Measurements from ENCODE around the gene TMEM126B.
"Not testable (repeated sequence)": the region's sequence is repeated elsewhere in the genome, so short reads cannot be mapped to it uniquely, and the experiment has no call there.

Gene TMEM126B

DNA sequence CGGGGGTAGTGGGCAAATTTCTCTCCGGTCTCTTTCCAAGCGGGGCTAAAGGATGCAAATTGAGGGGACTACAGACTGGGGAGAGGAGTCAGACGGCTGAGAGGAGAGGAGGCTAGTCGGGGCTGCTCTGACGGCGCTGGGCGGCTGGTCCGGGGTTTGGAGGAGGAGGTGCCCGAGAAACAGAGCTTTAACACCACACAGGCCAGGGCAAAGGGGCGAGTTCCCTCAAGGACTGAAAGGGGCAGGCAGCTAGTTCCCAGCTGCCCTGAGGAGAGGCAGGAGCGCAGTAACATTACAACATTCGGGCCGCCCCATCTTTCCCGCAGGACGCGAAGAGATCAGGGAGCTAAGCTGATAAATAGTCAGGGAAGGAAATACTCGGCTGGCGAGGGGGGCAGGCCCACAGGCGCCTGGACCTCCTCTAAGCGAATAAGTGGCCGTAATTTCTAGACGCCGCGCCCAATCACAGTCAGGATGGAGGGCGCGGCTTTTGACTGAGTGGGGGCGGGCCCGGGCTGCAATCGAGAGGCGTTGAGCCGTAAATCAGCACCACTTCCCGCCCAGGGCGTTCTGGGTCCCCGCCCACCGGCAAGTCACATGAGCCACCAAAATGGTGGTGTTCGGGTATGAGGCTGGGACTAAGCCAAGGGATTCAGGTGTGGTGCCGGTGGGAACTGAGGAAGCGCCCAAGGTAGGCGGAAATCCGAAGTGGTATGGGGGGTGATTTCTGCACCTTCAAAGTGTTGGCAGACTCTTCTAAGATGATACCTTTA is at the start of gene TMEM126B:
Gene TMEM126B (plus strand): TSS at position 596 of the 773 bp plus-strand sequence. CDS start 15 bp downstream, at position 611.
- Histone ChIP-seq H3K4me1 (peaks cover 35% of the 10 kb centered on the region), H3K36me3 (replicated peaks) (peaks cover 6% of the 10 kb centered on the region), H3K4me3 (peak within 1 kb of the TSS; percentile 84), H3K27me3 (ENCODE audit: low read depth) (no peaks in the 10 kb centered on the region), H3K9me3 (no peaks in the 10 kb centered on the region)
- DNase-seq (ENCODE audit: low spot score in 2 of 2), result peak; percentile 97 to 99
- in situ Hi-C loops (cut with MboI; ENCODE audit: low sequenced_read_pairs), result no loop called here

DNA sequence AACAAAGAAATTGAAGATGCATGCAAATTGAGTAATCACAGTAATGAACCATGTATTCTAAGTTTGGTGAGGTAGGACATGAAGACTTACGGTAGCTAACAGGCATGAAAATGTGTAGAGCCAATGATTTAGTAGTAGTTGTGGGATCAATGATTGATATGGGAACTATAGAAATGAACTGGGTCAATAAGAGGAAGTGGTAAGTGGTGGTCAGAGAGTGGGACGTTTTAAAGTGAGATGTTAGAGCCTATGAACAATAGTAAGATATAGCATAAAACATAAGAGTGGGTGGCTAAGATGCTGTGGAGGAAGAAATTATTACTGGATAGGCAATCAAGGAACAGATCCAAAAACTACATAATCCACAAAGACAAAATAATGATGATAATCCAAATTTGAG is 46.3 kb upstream of the TMEM126B start:
- in situ Hi-C loops (cut with MboI; ENCODE audit: low sequenced_read_pairs), result loop anchor here (25.0 kb wide), 2 partner anchors 795 to 1045 kb away; no protein-coding TSS in a partner anchor

DNA sequence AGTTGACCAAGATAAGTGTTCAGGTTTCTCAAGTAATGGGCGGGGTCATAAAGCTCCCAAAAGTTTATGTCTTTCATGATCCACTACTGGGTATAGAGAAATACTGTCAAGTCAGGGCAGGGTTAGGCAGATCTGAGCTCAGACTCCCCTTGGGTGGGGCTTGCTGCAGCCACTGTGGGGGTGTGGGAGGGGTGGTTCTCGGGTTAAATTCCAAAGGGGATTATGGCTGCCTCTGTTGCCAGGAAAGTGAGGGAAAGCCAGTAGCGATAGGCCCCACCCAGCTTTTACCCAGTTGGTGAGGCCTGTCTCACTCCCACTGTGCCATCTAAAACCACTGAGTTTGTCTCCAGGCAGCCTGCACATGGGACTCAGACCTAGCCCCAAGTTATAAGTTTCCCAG is 39.0 kb upstream of the TMEM126B start:
- Histone ChIP-seq H3K27me3 (ENCODE audit: low read depth) (no peaks in the 10 kb centered on the region), H3K4me1 (peaks cover 9% of the 10 kb centered on the region), H3K4me3 (no peak overlapping the region), H3K9me3 (peaks cover 3% of the 10 kb centered on the region; the same call in 1 of the 2 replicates), H3K36me3 (replicated peaks) (no peaks in the 10 kb centered on the region; the same call in 1 of the 2 replicates)
- in situ Hi-C loops (cut with MboI; ENCODE audit: low sequenced_read_pairs), result loop anchor here (25.0 kb wide), 2 partner anchors 802 to 1052 kb away; no protein-coding TSS in a partner anchor
- peak; percentile 40 to 71 for DNase-seq (ENCODE audit: low spot score in 2 of 2)

More for the DNA sequence above, 46.3 kb upstream of the TMEM126B start:
- H3K4me1 ChIP-seq, result no peaks in the 10 kb centered on the region
- H3K4me3 ChIP-seq, result no peak overlapping the region
- DNase-seq (ENCODE audit: low spot score in 2 of 2), result no peak
- no peaks in the 10 kb centered on the region; the same call in 1 of the 2 replicates for H3K9me3 ChIP-seq
- no peaks in the 10 kb centered on the region for H3K27me3 ChIP-seq (ENCODE audit: low read depth)
- no peaks in the 10 kb centered on the region for H3K36me3 ChIP-seq (replicated peaks)

DNA sequence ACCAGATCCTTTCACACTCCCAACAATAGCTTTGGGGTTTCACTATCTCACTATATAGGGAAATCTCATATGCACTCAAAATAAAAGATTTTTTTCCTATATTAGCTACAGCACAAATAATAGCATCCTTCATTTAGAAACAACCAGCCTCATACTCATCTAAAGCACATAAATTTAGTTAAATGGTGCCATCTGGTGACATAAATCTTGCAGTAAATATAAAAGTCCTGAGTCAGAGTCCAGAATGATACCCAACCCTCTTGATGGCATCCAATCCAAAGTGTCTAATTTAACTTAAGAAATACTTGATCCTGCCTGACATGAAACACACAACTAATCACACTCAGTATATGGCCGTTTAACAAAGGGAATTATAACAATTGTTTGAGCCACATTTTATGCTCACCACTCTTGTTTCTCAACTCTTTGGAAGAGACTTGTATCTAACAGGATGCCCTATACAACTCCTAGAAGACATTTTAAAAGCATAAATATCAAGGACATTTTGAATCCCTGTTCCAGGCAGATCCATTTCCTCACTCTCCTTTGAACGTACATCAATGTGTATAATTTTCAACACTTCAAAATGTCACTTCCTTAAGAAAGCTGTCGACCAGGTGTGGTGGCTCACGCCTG is 37.4 kb upstream of the TMEM126B start:
- DNase-seq (ENCODE audit: low spot score in 2 of 2), result peak in 1 of 2 experiments; percentile 69
- Histone ChIP-seq H3K4me3 (no peak overlapping the region), H3K9me3 (peaks cover 3% of the 10 kb centered on the region; the same call in 1 of the 2 replicates), H3K4me1 (peaks cover 9% of the 10 kb centered on the region), H3K36me3 (replicated peaks) (no peaks in the 10 kb centered on the region; the same call in 1 of the 2 replicates), H3K27me3 (ENCODE audit: low read depth) (no peaks in the 10 kb centered on the region)
- in situ Hi-C loops (cut with MboI; ENCODE audit: low sequenced_read_pairs), result loop anchor here (25.0 kb wide), 2 partner anchors 804 to 1054 kb away; no protein-coding TSS in a partner anchor

DNA sequence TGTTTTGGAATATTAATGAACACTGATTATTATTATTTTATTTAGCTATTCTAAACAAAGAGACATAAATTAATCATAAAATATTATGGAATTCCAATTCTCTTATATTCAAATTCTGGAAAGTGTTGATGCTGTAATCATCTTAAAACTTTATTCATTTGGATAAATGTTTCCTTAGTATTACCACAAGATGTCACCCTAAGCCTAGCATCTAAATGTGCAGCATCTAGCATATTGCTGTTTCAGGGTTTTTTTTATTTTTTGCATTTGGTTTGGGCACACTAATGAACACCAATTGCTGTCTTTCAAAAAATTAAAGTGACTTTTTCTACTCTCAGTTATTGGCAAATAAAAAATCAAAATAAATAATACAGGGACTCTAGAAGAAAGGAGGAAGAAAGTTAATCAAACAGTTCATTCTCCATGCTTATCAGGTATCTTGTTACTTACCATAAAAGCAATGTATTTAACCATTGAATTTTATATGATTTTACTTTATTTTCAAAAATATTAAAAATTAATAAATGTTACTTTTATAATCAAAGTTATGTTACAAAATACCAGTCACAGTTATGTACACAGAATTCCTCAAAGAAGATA is 33.0 kb upstream of the TMEM126B start:
- in situ Hi-C loops (cut with MboI; ENCODE audit: low sequenced_read_pairs), result loop anchor here (25.0 kb wide), 2 partner anchors 808 to 1058 kb away; no protein-coding TSS in a partner anchor
- Histone ChIP-seq H3K9me3 (no peaks in the 10 kb centered on the region), H3K36me3 (replicated peaks) (no peaks in the 10 kb centered on the region), H3K27me3 (ENCODE audit: low read depth) (no peaks in the 10 kb centered on the region), H3K4me3 (no peak overlapping the region), H3K4me1 (peaks cover 16% of the 10 kb centered on the region)
- peak in 1 of 2 experiments; percentile 74 for DNase-seq (ENCODE audit: low spot score in 2 of 2)

GRCh38 chr11:85596886-85597285 is 31.5 kb upstream of the TMEM126B start:
- Histone ChIP-seq H3K36me3 (replicated peaks) (no peaks in the 10 kb centered on the region), H3K4me3 (no peak overlapping the region), H3K27me3 (ENCODE audit: low read depth) (no peaks in the 10 kb centered on the region), H3K4me1 (peaks cover 20% of the 10 kb centered on the region), H3K9me3 (no peaks in the 10 kb centered on the region)
- in situ Hi-C loops (cut with MboI; ENCODE audit: low sequenced_read_pairs), result loop anchor here (25.0 kb wide), 2 partner anchors 810 to 1060 kb away; no protein-coding TSS in a partner anchor
- DNase-seq (ENCODE audit: low spot score in 2 of 2), result no peak

DNA sequence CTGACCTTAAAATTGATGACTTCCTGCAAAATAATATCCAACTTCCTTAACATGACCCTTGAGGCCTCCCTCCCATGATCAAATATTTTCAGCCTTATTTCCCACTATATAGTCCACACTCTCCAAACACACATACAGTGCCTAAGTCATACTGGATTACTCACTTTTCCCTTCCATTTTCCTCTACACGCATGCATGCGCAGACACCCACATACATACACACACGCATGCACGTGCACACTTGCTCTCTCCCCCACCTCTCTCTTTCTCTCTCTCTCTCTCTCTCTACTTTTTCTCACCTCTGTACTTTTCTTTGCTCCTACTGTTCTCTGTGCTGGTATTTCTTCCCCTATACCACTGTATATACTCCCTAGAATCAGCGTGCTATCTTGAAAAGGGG is 29.3 kb upstream of the TMEM126B start:
- H3K4me3 ChIP-seq, result no peak overlapping the region
- peaks cover 20% of the 10 kb centered on the region for H3K4me1 ChIP-seq
- in situ Hi-C loops (cut with MboI; ENCODE audit: low sequenced_read_pairs), result loop anchor here (25.0 kb wide), 2 partner anchors 812 to 1062 kb away; no protein-coding TSS in a partner anchor
- no peaks in the 10 kb centered on the region for H3K9me3 ChIP-seq
- no peaks in the 10 kb centered on the region for H3K27me3 ChIP-seq (ENCODE audit: low read depth)
- DNase-seq (ENCODE audit: low spot score in 2 of 2), result no peak
- no peaks in the 10 kb centered on the region for H3K36me3 ChIP-seq (replicated peaks)

GRCh38 chr11:85602526-85603213 is 25.7 kb upstream of the TMEM126B start:
- Histone ChIP-seq H3K27me3 (ENCODE audit: low read depth) (no peaks in the 10 kb centered on the region), H3K4me1 (peaks cover 6% of the 10 kb centered on the region; the same call in 1 of the 2 replicates), H3K4me3 (no peak overlapping the region), H3K9me3 (no peaks in the 10 kb centered on the region), H3K36me3 (replicated peaks) (no peaks in the 10 kb centered on the region)
- in situ Hi-C loops (cut with MboI; ENCODE audit: low sequenced_read_pairs), result no loop called here
- DNase-seq (ENCODE audit: low spot score in 2 of 2), result no peak

DNA sequence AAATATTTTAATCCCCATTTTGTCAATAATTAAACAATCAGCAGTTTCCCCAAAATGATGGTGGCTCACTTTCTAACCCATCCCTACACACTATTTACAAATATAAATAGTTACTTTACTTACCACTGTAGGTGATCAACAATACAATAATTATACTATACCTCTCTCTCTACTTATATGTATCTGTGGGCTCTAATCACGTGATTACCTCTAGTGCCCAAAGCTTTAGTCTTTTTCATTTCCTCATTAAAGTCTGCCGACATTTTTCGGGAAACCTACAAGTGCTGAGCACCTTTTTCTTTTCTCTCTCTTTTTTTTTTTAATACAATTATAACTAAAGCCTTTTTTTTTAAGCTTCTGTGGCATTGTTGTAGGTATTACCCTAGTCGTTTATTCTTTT is 25.2 kb upstream of the TMEM126B start:
- Histone ChIP-seq H3K9me3 (no peaks in the 10 kb centered on the region), H3K27me3 (ENCODE audit: low read depth) (no peaks in the 10 kb centered on the region), H3K36me3 (replicated peaks) (no peaks in the 10 kb centered on the region), H3K4me1 (peaks cover 8% of the 10 kb centered on the region; the same call in 1 of the 2 replicates), H3K4me3 (no peak overlapping the region)
- no peak for DNase-seq (ENCODE audit: low spot score in 2 of 2)
- in situ Hi-C loops (cut with MboI; ENCODE audit: low sequenced_read_pairs), result no loop called here

GRCh38 chr11:85606237-85606636 is 22.2 kb upstream of the TMEM126B start:
- H3K27me3 ChIP-seq (ENCODE audit: low read depth); H3K36me3 ChIP-seq (replicated peaks); H3K9me3 ChIP-seq; DNase-seq (ENCODE audit: low spot score in 2 of 2); H3K4me3 ChIP-seq; in situ Hi-C loops (cut with MboI; ENCODE audit: low sequenced_read_pairs): not testable (repeated sequence)
- H3K4me1 ChIP-seq, result peaks cover 13% of the 10 kb centered on the region

- H3K4me3 ChIP-seq; H3K27me3 ChIP-seq (ENCODE audit: low read depth); in situ Hi-C loops (cut with MboI; ENCODE audit: low sequenced_read_pairs); H3K36me3 ChIP-seq (replicated peaks); H3K9me3 ChIP-seq: not testable (repeated sequence)
- H3K4me1 ChIP-seq, result peaks cover 10% of the 10 kb centered on the region
- DNase-seq (ENCODE audit: low spot score in 2 of 2), result peak in 1 of 2 experiments; percentile 43
Measured at GRCh38 chr11:85608621-85609020, 19.8 kb upstream of the TMEM126B start.

DNA sequence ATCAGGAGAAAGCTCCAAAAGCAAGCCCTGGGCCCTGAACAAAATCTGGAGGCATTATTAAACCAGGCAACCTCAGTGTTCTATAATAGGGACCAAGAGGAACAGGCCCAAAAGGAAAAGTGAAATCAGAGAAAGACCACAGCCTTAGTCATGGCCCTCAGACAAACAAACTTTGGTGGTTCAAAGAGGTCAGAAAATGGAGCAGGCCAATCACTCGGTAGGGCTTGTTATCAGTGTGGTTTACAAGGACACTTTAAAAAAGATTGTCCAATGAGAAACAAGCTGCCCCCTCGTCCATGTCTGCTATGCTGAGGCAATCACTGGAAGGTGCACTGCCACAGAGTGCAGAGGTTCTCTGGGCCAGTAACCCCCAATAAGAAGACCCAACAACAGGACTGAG is 19.1 kb upstream of the TMEM126B start:
- H3K4me1 ChIP-seq, result peaks cover 10% of the 10 kb centered on the region
- H3K9me3 ChIP-seq; in situ Hi-C loops (cut with MboI; ENCODE audit: low sequenced_read_pairs); DNase-seq (ENCODE audit: low spot score in 2 of 2); H3K4me3 ChIP-seq; H3K27me3 ChIP-seq (ENCODE audit: low read depth); H3K36me3 ChIP-seq (replicated peaks): not testable (repeated sequence)

DNA sequence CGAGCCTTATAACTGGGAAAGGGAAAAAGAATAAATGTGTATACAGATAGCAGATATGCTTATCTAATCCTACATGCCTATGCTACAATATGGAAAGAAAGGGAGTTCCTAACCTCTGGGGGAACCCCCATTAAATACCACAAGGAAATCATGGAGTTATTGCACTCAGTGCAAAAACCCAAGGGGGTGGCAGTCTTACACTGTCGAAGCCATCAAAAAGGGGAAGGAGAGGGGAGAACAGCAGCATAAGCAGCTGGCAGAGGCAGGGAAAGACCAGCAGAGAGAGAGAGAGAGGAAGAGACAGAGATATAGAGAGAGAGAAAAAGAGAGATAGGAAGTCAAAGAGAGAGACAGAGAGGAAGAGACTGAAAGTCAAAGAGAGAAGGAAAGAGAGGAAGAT is 16.8 kb upstream of the TMEM126B start:
- H3K36me3 ChIP-seq (replicated peaks); DNase-seq (ENCODE audit: low spot score in 2 of 2); in situ Hi-C loops (cut with MboI; ENCODE audit: low sequenced_read_pairs); H3K27me3 ChIP-seq (ENCODE audit: low read depth); H3K9me3 ChIP-seq; H3K4me3 ChIP-seq: not testable (repeated sequence)
- H3K4me1 ChIP-seq, result peaks cover 10% of the 10 kb centered on the region

Data from HAP-1 (cell line).